ENCODE measurements around the gene FAM221B.

FAM221B gene

GRCh38 chr9:35842020-35842745, 13.7 kb upstream of the FAM221B start:
- Histone ChIP-seq H3K27ac (ENCODE audit: poor library complexity, severe bottlenecking) (no peak overlapping the region), H3K36me3 (ENCODE audit: low read depth) (no peaks in the 10 kb centered on the region), H3K4me1 (ENCODE audit: insufficient read depth, poor library complexity, severe bottlenecking) (peaks cover 8% of the 10 kb centered on the region), H3K9me3 (ENCODE audit: severe bottlenecking) (no peaks in the 10 kb centered on the region), H3K4me3 (ENCODE audit: severe bottlenecking) (no peak overlapping the region), H3K27me3 (ENCODE audit: insufficient read depth, poor library complexity, severe bottlenecking) (no peaks in the 10 kb centered on the region)
- no peak for TF ChIP-seq CTCF (IDR thresholded peaks at IDR 0.05; ENCODE audit: poor library complexity, severe bottlenecking)
- ATAC-seq (ENCODE audit: low read depth): no peak
- no peak for DNase-seq (ENCODE audit: low spot score)

- Histone ChIP-seq H3K36me3 (ENCODE audit: low read depth) (no peaks in the 10 kb centered on the region), H3K4me1 (ENCODE audit: insufficient read depth, poor library complexity, severe bottlenecking) (peaks cover 8% of the 10 kb centered on the region), H3K9me3 (ENCODE audit: severe bottlenecking) (no peaks in the 10 kb centered on the region), H3K4me3 (ENCODE audit: severe bottlenecking) (no peak overlapping the region), H3K27ac (ENCODE audit: poor library complexity, severe bottlenecking) (no peak overlapping the region), H3K27me3 (ENCODE audit: insufficient read depth, poor library complexity, severe bottlenecking) (no peaks in the 10 kb centered on the region)
- ATAC-seq (ENCODE audit: low read depth) (no peak), DNase-seq (ENCODE audit: low spot score) (no peak)
- no peak for TF ChIP-seq CTCF (IDR thresholded peaks at IDR 0.05; ENCODE audit: poor library complexity, severe bottlenecking)
Observed at GRCh38 chr9:35841645-35841900, 13.0 kb upstream of the FAM221B start.

- H3K27ac ChIP-seq (ENCODE audit: poor library complexity, severe bottlenecking): no peak overlapping the region
- H3K4me3 ChIP-seq (ENCODE audit: severe bottlenecking): no peak overlapping the region
- peaks cover 8% of the 10 kb centered on the region for H3K4me1 ChIP-seq (ENCODE audit: insufficient read depth, poor library complexity, severe bottlenecking)
- no peaks in the 10 kb centered on the region for H3K27me3 ChIP-seq (ENCODE audit: insufficient read depth, poor library complexity, severe bottlenecking)
- DNase-seq (ENCODE audit: low spot score) (no peak), ATAC-seq (ENCODE audit: low read depth) (no peak)
- no peak for TF ChIP-seq CTCF (IDR thresholded peaks at IDR 0.05; ENCODE audit: poor library complexity, severe bottlenecking)
- no peaks in the 10 kb centered on the region for H3K36me3 ChIP-seq (ENCODE audit: low read depth)
- no peaks in the 10 kb centered on the region for H3K9me3 ChIP-seq (ENCODE audit: severe bottlenecking)
Observed at GRCh38 chr9:35840881-35841644, 12.5 kb upstream of the FAM221B start.

GRCh38 chr9:35839926-35840325, 11.4 kb upstream of the FAM221B start:
- no peaks in the 10 kb centered on the region for H3K27me3 ChIP-seq (ENCODE audit: insufficient read depth, poor library complexity, severe bottlenecking)
- DNase-seq (ENCODE audit: low spot score) (no peak), ATAC-seq (ENCODE audit: low read depth) (no peak)
- H3K4me1 ChIP-seq (ENCODE audit: insufficient read depth, poor library complexity, severe bottlenecking): peaks cover 6% of the 10 kb centered on the region
- no peak overlapping the region for H3K4me3 ChIP-seq (ENCODE audit: severe bottlenecking)
- TF ChIP-seq CTCF (IDR thresholded peaks at IDR 0.05; ENCODE audit: poor library complexity, severe bottlenecking): no peak
- H3K9me3 ChIP-seq (ENCODE audit: severe bottlenecking): no peaks in the 10 kb centered on the region
- no peak overlapping the region for H3K27ac ChIP-seq (ENCODE audit: poor library complexity, severe bottlenecking)
- H3K36me3 ChIP-seq (ENCODE audit: low read depth): no peaks in the 10 kb centered on the region

- no peak for ATAC-seq (ENCODE audit: low read depth)
- H3K9me3 ChIP-seq (ENCODE audit: severe bottlenecking): no peaks in the 10 kb centered on the region
- no peaks in the 10 kb centered on the region for H3K27me3 ChIP-seq (ENCODE audit: insufficient read depth, poor library complexity, severe bottlenecking)
- no peaks in the 10 kb centered on the region for H3K4me1 ChIP-seq (ENCODE audit: insufficient read depth, poor library complexity, severe bottlenecking)
- no peak overlapping the region for H3K4me3 ChIP-seq (ENCODE audit: severe bottlenecking)
- TF ChIP-seq CTCF (IDR thresholded peaks at IDR 0.05; ENCODE audit: poor library complexity, severe bottlenecking): no peak
- H3K27ac ChIP-seq (ENCODE audit: poor library complexity, severe bottlenecking): no peak overlapping the region
- no peaks in the 10 kb centered on the region for H3K36me3 ChIP-seq (ENCODE audit: low read depth)
- no peak for DNase-seq (ENCODE audit: low spot score)
Observed at GRCh38 chr9:35836595-35836994, 8.1 kb upstream of the FAM221B start.

Measured in RWPE2 (cell line).